DOHH2 (cell line): ENCODE results near the gene ALX4.

Source experiments
- H3F3A ChIP-seq: fragments of 200-600 bp; sonication (generic), shearing (Covaris generic); 2 replicates; pipeline ENCODE4 v1.6.0; 2016; ENCODE audit warnings: antibody characterized with exemption, mild to moderate bottlenecking; ENCODE audit not compliant: control insufficient read depth, insufficient read depth
- H3K27ac ChIP-seq: fragments of 200-600 bp; sonication (generic); 2 replicates; pipeline ENCODE4 v1.5.1; 2014; ENCODE audit warnings: low read depth, mild to moderate bottlenecking, low read length, moderate library complexity
- H3K27me3 ChIP-seq: fragments of 200-600 bp; sonication (generic); 2 replicates; pipeline ENCODE4 v1.6.1; 2014; ENCODE audit warnings: mild to moderate bottlenecking, low read length, mixed read lengths; ENCODE audit not compliant: control insufficient read depth
- H3K36me3 ChIP-seq: fragments of 200-600 bp; sonication (generic); 2 replicates; pipeline ENCODE4 v1.6.1; 2014; ENCODE audit warnings: mild to moderate bottlenecking, low read length, moderate library complexity, mixed read lengths; ENCODE audit not compliant: control insufficient read depth
- H3K4me1 ChIP-seq: fragments of 200-600 bp; sonication (generic); 2 replicates; pipeline ENCODE4 v1.6.1; 2014; ENCODE audit warnings: mild to moderate bottlenecking, low read length, mixed read lengths; ENCODE audit not compliant: control insufficient read depth
- H3K4me2 ChIP-seq: fragments of 200-600 bp; sonication (generic); 2 replicates; pipeline ENCODE4 v1.6.0; 2014; ENCODE audit warnings: mild to moderate bottlenecking, low read length, moderate library complexity
- H3K4me3 ChIP-seq: fragments of 200-600 bp; sonication (generic); 2 replicates; pipeline ENCODE4 v1.5.1; 2014; ENCODE audit warnings: mild to moderate bottlenecking, low read length, mixed read lengths
- H3K79me2 ChIP-seq: fragments of 200-600 bp; sonication (generic); 2 replicates; pipeline ENCODE4 v1.6.1; 2014; ENCODE audit warnings: mild to moderate bottlenecking, low read length, mixed read lengths; ENCODE audit not compliant: control insufficient read depth
- H3K9me2 ChIP-seq: fragments of 200-600 bp; sonication (generic); replicated peaks from 2 replicates; pipeline ENCODE4 v1.6.1; 2014; ENCODE audit warnings: mild to moderate bottlenecking, low read length, mixed read lengths; ENCODE audit not compliant: control insufficient read depth
- H3K9me3 ChIP-seq: fragments of 200-600 bp; sonication (generic); 2 replicates; pipeline ENCODE4 v1.6.1; 2014; ENCODE audit warnings: antibody characterized with exemption, low read length, mixed read lengths; ENCODE audit not compliant: control insufficient read depth, insufficient read depth
- H4K20me1 ChIP-seq: fragments of 200-600 bp; sonication (generic); 2 replicates; pipeline ENCODE4 v1.6.0; 2014; ENCODE audit warnings: low read depth, mild to moderate bottlenecking, antibody characterized with exemption, low read length, moderate library complexity; ENCODE audit not compliant: control insufficient read depth, insufficient read depth
- CTCF ChIP-seq: fragments of 200-600 bp; sonication (generic); IDR thresholded peaks from one replicate; pipeline ENCODE4 v1.5.1; 2014; ENCODE audit warnings: antibody characterized with exemption, mild to moderate bottlenecking, low read depth, low read length; ENCODE audit not compliant: poor library complexity, severe bottlenecking
- EZH2phosphoT487 ChIP-seq: fragments of 200-600 bp; sonication (generic); IDR thresholded peaks from 2 replicates; pipeline ENCODE4 v1.6.1; 2017; ENCODE audit warnings: borderline replicate concordance, mild to moderate bottlenecking, antibody characterized with exemption, low read length, moderate library complexity, mixed read lengths

Gene ALX4

GRCh38 chr11:44345781-44346180 is 35.8 kb upstream of the ALX4 start:
- Histone ChIP-seq H3K4me2 (no peak overlapping the region), H3K4me3 (no peak overlapping the region), H3K36me3 (no peaks in the 10 kb centered on the region), H4K20me1 (no peaks in the 10 kb centered on the region), H3K9me3 (no peaks in the 10 kb centered on the region), H3K9me2 (no peaks in the 10 kb centered on the region), H3K27ac (no peak overlapping the region), H3F3A (no peaks in the 10 kb centered on the region), H3K4me1 (peaks cover 3% of the 10 kb centered on the region), H3K79me2 (no peaks in the 10 kb centered on the region), H3K27me3 (0 out of 2 replicates have a peak, but pooled peaks cover 2% of the 10 kb centered on the region)
- no peak for TF ChIP-seq EZH2phosphoT487
- TF ChIP-seq CTCF = no peak

GRCh38 chr11:44344921-44345320 is 35.0 kb upstream of the ALX4 start:
- Histone ChIP-seq H3K9me2 (no peaks in the 10 kb centered on the region), H3K27ac (no peak overlapping the region), H3K27me3 (0 out of 2 replicates have a peak, but pooled peaks cover 2% of the 10 kb centered on the region), H4K20me1 (no peaks in the 10 kb centered on the region), H3K36me3 (no peaks in the 10 kb centered on the region), H3K79me2 (no peaks in the 10 kb centered on the region), H3K4me3 (no peak overlapping the region), H3K9me3 (no peaks in the 10 kb centered on the region), H3F3A (no peaks in the 10 kb centered on the region), H3K4me2 (no peak overlapping the region), H3K4me1 (no peaks in the 10 kb centered on the region)
- no peak for TF ChIP-seq EZH2phosphoT487
- no peak for TF ChIP-seq CTCF

DNA sequence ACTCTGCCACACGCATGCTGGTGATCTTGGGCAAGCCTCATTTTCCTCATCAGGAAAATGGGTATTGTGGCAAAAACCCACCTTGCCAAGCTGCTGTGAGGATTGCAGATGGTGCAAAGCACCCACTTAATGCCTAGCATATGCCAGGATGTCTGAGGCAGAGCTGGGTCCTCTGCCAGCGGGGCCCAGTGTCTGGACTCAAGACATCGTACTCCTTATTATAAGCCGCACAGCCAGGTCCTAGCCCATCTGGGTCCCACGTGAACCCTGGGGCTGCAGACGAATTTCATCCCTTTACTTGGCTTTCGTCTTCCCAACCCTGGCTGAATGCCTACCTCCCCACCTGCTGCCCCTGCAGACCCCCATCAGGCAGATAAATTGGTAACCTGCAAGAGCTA is 34.5 kb upstream of the ALX4 start:
- no peaks in the 10 kb centered on the region for H3K9me3 ChIP-seq

More for the DNA sequence above, 34.5 kb upstream of the ALX4 start:
- H3K4me1 ChIP-seq = no peaks in the 10 kb centered on the region
- no peaks in the 10 kb centered on the region for H3F3A ChIP-seq
- no peaks in the 10 kb centered on the region for H4K20me1 ChIP-seq
- H3K27ac ChIP-seq = no peak overlapping the region
- H3K27me3 ChIP-seq = 0 out of 2 replicates have a peak, but pooled peaks cover 2% of the 10 kb centered on the region
- no peaks in the 10 kb centered on the region for H3K36me3 ChIP-seq
- no peaks in the 10 kb centered on the region for H3K79me2 ChIP-seq
- H3K9me2 ChIP-seq = no peaks in the 10 kb centered on the region
- H3K4me3 ChIP-seq = no peak overlapping the region
- TF ChIP-seq EZH2phosphoT487 (no peak), CTCF (no peak)
- H3K4me2 ChIP-seq = no peak overlapping the region
